ENCODE results near the gene EHMT1.

DNA sequence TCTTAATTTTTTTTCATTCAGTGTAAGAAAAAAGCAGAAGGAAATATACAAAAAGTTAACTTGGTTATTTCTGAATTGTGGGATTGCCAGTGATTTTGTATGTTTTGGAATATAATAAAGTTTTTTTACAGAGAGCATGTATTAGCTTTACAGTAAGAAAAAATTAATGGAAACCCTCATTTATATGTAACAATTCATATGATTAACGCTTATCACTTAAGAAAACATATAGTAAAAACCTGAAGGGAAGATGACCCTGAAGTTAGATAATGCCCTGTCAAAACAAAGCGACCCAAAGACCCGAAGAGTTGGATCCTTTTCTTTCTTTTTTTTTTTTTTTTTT, 52.4 kb downstream of the EHMT1 start:
- TF ChIP-seq SIN3A (IDR thresholded peaks at IDR 0.05; ENCODE audit: borderline replicate concordance, insufficient read depth, low read length) (no peak), TAF1 (IDR thresholded peaks at IDR 0.05; ENCODE audit: borderline replicate concordance, insufficient read depth, low read length) (no peak)
